HG03066 (cell line): Measurements from ENCODE around the gene ENOSF1.
"Not testable (repeated sequence)": the region's sequence is repeated elsewhere in the genome, so short reads cannot be mapped to it uniquely, and the experiment has no call there.

Experiments used
- ATAC-seq: cut with Tn5 transposase; IDR thresholded peaks from one replicate; pipeline ENCODE4 v1.9.1; 2021; ENCODE audit warnings: low read depth; ENCODE audit not compliant: unreplicated experiment

The ENOSF1 gene

GRCh38 chr18:709771-710170, 2.7 kb downstream of the ENOSF1 start:
- no peak for ATAC-seq

- ATAC-seq: no peak
Observed at GRCh38 chr18:708096-708495, 4.3 kb downstream of the ENOSF1 start.

DNA sequence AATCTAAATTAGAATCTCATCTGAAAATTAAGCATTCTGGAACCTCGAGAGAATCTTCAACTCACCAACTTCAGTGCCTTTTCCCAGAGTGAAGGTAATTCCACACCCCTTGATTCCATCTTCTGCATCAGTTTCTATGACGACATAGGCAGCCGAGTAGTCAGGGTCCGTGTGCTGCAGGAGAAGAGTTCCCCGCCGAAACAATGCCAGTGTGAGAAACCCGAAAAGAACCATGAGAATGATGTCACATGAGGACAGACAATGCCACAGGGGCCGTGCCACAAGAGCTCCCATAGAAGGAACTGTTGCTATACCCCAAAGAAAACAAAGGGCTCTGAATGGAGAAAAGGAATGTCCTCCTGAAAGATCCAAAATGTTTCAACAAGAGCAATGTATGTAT, 6.0 kb downstream of the ENOSF1 start:
- no peak for ATAC-seq

- no peak for ATAC-seq
Observed at GRCh38 chr18:703213-703967, 9.0 kb downstream of the ENOSF1 start.

GRCh38 chr18:697800-698199, 14.6 kb downstream of the ENOSF1 start:
- no peak for ATAC-seq

GRCh38 chr18:697012-697411, 15.4 kb downstream of the ENOSF1 start:
- ATAC-seq: no peak

DNA sequence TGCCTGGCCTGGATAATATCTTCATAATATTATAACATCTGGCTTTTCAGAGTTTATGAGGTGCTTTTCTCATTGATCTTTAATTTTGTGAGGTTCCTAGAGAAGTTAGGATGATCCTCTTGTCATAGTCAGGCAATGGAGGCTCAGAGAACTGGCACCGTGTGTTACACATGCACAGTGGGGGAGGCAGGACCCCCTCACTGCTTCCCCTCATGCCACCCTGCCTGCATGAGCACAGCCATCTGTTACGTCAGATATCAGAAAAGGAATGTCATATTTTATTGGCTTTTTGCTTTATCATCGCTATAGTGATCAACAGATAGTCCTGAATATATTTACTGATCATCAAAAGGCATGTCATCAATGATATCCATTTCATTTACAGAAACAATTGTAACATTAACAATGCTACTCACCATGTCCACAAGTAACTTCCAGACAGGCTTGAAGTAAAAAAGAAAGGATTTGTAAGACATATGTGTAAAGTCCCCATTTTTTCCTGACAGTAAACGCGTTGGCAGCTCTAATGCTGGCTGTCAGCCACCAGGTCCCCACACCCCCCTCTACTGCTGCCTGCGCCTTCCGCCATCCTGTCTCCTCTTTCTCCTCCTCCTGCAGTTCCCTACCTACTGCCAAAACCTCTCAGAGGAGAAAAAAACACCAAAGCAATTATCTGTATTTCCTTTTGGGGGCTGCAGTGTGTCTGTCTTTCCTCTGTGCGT, 18.8 kb downstream of the ENOSF1 start:
- ATAC-seq: no peak

DNA sequence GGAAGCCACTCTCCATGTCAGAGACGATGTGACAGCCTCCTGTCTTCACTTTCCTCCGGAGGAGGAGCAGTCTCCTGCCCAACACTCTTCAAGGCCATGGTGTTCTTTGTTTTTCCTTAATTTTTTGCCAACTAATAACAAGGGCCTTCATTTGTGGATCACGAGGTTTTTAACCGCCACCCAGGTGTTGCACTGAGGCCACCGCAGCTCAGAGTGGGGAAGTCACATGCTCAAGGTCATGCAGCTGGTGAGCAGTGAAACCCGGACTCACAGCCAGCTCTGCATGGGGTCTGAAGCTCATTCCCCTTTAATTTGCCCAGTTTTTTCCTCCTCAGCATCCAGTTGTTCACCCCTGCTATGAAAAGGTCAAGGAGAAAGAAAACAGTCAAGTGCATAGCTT, 19.6 kb downstream of the ENOSF1 start:
- no peak for ATAC-seq

DNA sequence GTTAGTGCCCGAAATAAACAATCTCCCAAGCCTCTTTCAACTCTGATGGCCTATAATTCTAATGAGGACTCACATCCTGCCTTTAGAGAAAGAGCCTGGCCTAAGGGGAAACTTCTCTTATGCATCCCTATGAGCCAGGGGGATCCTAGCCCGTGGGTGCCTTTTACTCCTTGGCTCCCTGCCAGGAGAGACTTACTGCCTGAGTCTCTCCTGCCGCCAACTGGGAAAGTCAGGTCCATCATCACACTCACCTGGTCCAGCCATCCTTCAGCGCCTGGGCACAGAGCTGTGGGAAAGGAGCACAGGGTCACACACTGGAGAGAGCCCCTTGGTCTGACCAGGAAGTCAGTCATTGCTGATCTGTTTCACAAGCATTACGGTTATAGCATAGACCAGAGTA, 24.1 kb downstream of the ENOSF1 start:
- no peak for ATAC-seq

- ATAC-seq: no peak
Observed at GRCh38 chr18:686339-687111, 25.9 kb downstream of the ENOSF1 start.

GRCh38 chr18:685438-685837, 27.0 kb downstream of the ENOSF1 start:
- no peak for ATAC-seq

DNA sequence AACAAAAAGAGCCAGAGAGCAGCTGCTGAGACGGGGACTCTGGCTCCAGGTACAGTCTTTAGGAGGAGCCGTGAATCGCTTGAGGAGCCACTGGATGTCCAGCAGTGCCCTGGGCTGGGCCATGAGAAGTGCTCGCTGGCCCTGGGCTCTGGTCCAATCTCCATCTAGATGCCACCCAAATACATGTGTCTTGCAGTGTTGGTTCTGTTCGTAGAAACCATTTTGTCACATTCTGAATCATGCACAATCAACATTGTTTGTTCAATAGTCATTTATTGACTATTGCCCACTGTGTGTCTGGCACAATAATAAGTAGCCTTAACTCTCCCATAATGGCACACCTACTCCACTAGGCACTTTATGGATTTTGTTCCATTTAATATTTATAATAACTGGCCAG, 28.9 kb downstream of the ENOSF1 start:
- no peak for ATAC-seq

GRCh38 chr18:682833-683232, 29.6 kb downstream of the ENOSF1 start:
- ATAC-seq: no peak

DNA sequence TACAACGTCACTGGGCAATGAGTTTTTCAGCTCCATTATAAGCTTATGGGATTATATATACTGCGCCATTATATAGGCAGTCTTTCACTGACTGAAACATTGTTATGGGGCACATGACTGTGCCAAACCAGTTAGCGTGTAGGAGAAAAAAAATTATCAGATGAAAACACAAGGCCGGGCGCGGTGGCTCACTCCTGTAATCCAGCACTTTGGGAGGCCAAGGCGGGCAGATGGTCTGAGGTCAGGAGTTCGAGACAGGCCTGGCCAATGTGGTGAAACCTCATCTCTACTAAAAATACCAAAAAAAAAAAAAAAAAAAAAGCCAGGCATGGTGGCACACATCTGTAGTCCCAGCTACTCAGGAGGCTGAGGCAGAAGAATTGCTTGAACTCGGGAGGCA, 30.0 kb downstream of the ENOSF1 start:
- ATAC-seq: not testable (repeated sequence)

DNA sequence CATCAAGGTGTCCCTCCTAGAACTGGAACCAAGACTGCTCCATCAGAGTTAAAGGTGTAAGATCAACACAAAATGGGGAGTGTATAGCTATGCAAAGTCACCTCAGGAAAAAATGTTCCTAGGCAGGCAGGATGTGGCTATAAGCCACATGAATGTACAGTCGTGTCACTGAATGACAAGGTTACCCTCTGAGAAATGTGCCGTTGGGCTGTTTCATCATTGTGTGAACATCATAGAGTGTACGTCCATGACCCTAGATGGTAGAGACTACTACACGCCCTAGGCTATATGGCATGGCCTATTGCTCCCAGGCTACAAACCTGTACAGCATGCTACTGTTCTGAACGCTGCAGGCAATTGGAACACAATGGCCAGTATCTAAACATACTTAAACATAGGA, 30.4 kb downstream of the ENOSF1 start:
- no peak for ATAC-seq

GRCh38 chr18:680392-680791, 32.0 kb downstream of the ENOSF1 start:
- no peak for ATAC-seq

- no peak for ATAC-seq
Observed at GRCh38 chr18:679516-679915, 32.9 kb downstream of the ENOSF1 start.

- no peak for ATAC-seq
Observed at GRCh38 chr18:678482-679182, 33.8 kb downstream of the ENOSF1 start.

GRCh38 chr18:677951-678381, 34.5 kb downstream of the ENOSF1 start:
- no peak for ATAC-seq

GRCh38 chr18:677145-677544, 35.3 kb downstream of the ENOSF1 start:
- no peak for ATAC-seq

DNA sequence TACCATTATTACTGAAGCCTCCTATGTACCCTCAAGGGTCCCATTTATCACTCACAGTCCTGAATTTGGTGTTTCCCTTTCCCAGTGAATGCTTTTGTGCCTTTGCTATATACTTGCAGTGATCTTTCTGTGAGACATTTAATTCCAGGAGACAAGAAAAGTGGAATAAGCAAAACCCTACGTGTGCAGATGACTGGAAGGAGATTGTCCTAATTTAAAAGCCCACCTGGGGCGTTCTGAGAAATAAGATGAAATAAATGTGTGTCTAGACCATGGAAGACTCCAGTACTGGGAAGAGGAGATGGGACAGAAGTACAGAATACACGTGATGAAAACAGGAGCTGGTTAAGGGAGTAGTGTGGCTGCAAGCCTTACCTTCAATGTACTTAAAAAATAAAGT, 35.7 kb downstream of the ENOSF1 start:
- ATAC-seq: no peak
